PC-3 (cell line): ENCODE measurements around the gene TRMT10B. TPM values are rescaled to one million over a fixed set of nuclear protein-coding genes. Genes with fewer than 3 reads are reported as not detected.

Experiments
- ATAC-seq: fragments of 200-7000 bp; cut with Tn5 transposase; 2 replicates; pipeline ENCODE4 v1.9.1; 2020; ENCODE audit warnings: mild to moderate bottlenecking, moderate library complexity
- BruUV-seq: library from RNA; stranded (reverse); fragments of 400-500 nt; replicated peaks from 2 replicates; lab custom pipeline; 2021; lab: Mats Ljungman, UMichigan
- CTCF ChIA-PET: fragments of 300-600 bp; sonication (Branson Sonifier 250); formaldehyde crosslinking; loops from one replicate; lab custom pipeline; 2022; ENCODE audit warnings: antibody characterized with exemption; lab: Charles Lee
- POLR2A ChIA-PET: fragments of 300-600 bp; sonication (Branson Sonifier 250); formaldehyde crosslinking; loops from one replicate; lab custom pipeline; 2022; ENCODE audit warnings: antibody characterized with exemption; ENCODE audit not compliant: unreplicated experiment; lab: Charles Lee
- DNase-seq: peaks from one replicate; pipeline ENCODE4 v3.0.0-alpha.2; 2015
- H2AFZ ChIP-seq: fragments of 300-600 bp; sonication (generic); 2 replicates; pipeline ENCODE4 v1.6.0; 2016; ENCODE audit warnings: antibody characterized with exemption, low read length
- H3F3A ChIP-seq: fragments of 300-600 bp; sonication (generic); one replicate; pipeline ENCODE4 v1.6.0; 2017; ENCODE audit warnings: antibody characterized with exemption, low read length, control low read depth, mild to moderate bottlenecking; ENCODE audit not compliant: unreplicated experiment
- H3K27ac ChIP-seq: fragments of 300-600 bp; sonication (generic); 2 replicates; pipeline ENCODE4 v1.5.1; 2016; ENCODE audit warnings: mild to moderate bottlenecking, low read length
- H3K27me3 ChIP-seq: fragments of 300-600 bp; sonication (generic); 2 replicates; pipeline ENCODE4 v1.6.1; 2016; ENCODE audit warnings: low read length, mixed read lengths
- H3K36me3 ChIP-seq: fragments of 300-600 bp; sonication (generic); 2 replicates; pipeline ENCODE4 v1.6.1; 2016; ENCODE audit warnings: low read depth, mixed run types, low read length, mixed read lengths
- H3K4me1 ChIP-seq: fragments of 300-600 bp; sonication (generic); 2 replicates; pipeline ENCODE4 v1.5.1; 2016; ENCODE audit warnings: low read length; ENCODE audit not compliant: insufficient read depth
- H3K4me2 ChIP-seq: fragments of 300-600 bp; sonication (generic); 2 replicates; pipeline ENCODE4 v1.6.0; 2016; ENCODE audit warnings: low read length
- H3K4me3 ChIP-seq: fragments of 300-600 bp; sonication (generic); 2 replicates; pipeline ENCODE4 v1.5.1; 2016; ENCODE audit warnings: mild to moderate bottlenecking, low read length, mixed read lengths
- H3K79me2 ChIP-seq: fragments of 300-600 bp; sonication (generic); 2 replicates; pipeline ENCODE4 v1.6.1; 2017; ENCODE audit warnings: low read length, mixed read lengths
- H3K9ac ChIP-seq: fragments of 300-600 bp; sonication (generic); 2 replicates; pipeline ENCODE4 v1.6.0; 2016; ENCODE audit warnings: mild to moderate bottlenecking, low read length
- H3K9me2 ChIP-seq: fragments of 300-600 bp; sonication (generic); replicated peaks from 2 replicates; pipeline ENCODE4 v1.6.1; 2016; ENCODE audit warnings: mixed run types, low read length, mixed read lengths
- H3K9me3 ChIP-seq: fragments of 300-600 bp; sonication (generic); 2 replicates; pipeline ENCODE4 v1.6.1; 2016; ENCODE audit warnings: low read length, mixed read lengths
- H4K20me1 ChIP-seq: fragments of 300-600 bp; sonication (generic); 2 replicates; pipeline ENCODE4 v1.6.1; 2016; ENCODE audit warnings: low read length, mixed read lengths
- EZH2 ChIP-seq: fragments of 300-600 bp; sonication (generic); IDR thresholded peaks from one replicate; pipeline ENCODE4 v1.6.1; 2017; ENCODE audit warnings: antibody characterized with exemption, mild to moderate bottlenecking, low read length; ENCODE audit not compliant: unreplicated experiment
- EZH2phosphoT487 ChIP-seq: fragments of 300-600 bp; sonication (generic); IDR thresholded peaks from 2 replicates; pipeline ENCODE4 v1.6.1; 2018; ENCODE audit warnings: mild to moderate bottlenecking, antibody characterized with exemption, low read length, borderline replicate concordance
- intact Hi-C: fragments of 100-400 bp; cut with micrococcal nuclease; formaldehyde crosslinking; loops from 2 replicates; pipeline ENCODE4 v1.9.0; 2023
- total RNA-seq: library from RNA; depleted of rRNA; stranded (reverse); fragments of >200 nt; gene quantifications from 2 replicates; pipeline ENCODE4 v1.2.3, GENCODE V29; 2014
- TF ChIP-seq, protein P1 (sequence below): fragments of 300-600 bp; sonication (generic); conservative IDR thresholded peaks from 2 replicates; pipeline ENCODE4 v1.5.1; 2017; ENCODE audit warnings: antibody characterized with exemption, low read depth, mild to moderate bottlenecking, low read length

Gene TRMT10B
- total RNA-seq, 1 experiment from 2014 or later, result 1.1 TPM

DNA sequence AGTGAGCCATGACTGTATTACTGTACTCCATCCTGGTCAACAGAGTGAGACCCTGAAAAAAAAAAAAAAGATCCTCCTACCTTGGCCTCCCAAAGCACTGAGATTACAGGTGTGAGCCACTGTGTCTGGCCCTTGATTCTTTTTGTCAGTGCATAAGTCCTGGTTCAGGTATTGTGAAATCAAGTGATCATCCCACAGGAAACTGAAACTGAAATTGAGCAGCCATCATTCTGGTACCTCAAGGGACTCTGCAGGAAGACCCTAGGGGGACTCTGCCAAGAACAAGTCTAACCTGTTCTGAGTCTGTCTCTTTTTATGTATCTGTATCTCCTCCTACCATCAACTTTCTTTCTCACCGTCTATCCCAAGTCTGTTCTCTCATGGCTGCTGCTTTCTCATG lies 45.1 kb downstream of the TRMT10B start:
- Histone ChIP-seq H3K4me2 (no peak overlapping the region), H3K4me3 (no peak overlapping the region), H3K9ac (no peak overlapping the region), H3K9me3 (no peaks in the 10 kb centered on the region), H3F3A (no peaks in the 10 kb centered on the region), H3K36me3 (no peaks in the 10 kb centered on the region), H3K27me3 (no peaks in the 10 kb centered on the region), H3K4me1 (peaks cover 3% of the 10 kb centered on the region; the same call in 1 of the 2 replicates), H4K20me1 (peaks cover 15% of the 10 kb centered on the region), H3K9me2 (no peaks in the 10 kb centered on the region), H3K27ac (no peak overlapping the region), H3K79me2 (peaks cover 29% of the 10 kb centered on the region), H2AFZ (no peak overlapping the region)
- ATAC-seq (no peak), DNase-seq (no peak)
- BruUV-seq, result no TSS peak
- TF ChIP-seq, protein P1, sequence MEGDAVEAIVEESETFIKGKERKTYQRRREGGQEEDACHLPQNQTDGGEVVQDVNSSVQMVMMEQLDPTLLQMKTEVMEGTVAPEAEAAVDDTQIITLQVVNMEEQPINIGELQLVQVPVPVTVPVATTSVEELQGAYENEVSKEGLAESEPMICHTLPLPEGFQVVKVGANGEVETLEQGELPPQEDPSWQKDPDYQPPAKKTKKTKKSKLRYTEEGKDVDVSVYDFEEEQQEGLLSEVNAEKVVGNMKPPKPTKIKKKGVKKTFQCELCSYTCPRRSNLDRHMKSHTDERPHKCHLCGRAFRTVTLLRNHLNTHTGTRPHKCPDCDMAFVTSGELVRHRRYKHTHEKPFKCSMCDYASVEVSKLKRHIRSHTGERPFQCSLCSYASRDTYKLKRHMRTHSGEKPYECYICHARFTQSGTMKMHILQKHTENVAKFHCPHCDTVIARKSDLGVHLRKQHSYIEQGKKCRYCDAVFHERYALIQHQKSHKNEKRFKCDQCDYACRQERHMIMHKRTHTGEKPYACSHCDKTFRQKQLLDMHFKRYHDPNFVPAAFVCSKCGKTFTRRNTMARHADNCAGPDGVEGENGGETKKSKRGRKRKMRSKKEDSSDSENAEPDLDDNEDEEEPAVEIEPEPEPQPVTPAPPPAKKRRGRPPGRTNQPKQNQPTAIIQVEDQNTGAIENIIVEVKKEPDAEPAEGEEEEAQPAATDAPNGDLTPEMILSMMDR, result no peak
- no peak for TF ChIP-seq EZH2phosphoT487
- no peak for TF ChIP-seq EZH2
- intact Hi-C loops, result no loop called here
- CTCF ChIA-PET, result no interaction called here
- POLR2A ChIA-PET, result no interaction called here

DNA sequence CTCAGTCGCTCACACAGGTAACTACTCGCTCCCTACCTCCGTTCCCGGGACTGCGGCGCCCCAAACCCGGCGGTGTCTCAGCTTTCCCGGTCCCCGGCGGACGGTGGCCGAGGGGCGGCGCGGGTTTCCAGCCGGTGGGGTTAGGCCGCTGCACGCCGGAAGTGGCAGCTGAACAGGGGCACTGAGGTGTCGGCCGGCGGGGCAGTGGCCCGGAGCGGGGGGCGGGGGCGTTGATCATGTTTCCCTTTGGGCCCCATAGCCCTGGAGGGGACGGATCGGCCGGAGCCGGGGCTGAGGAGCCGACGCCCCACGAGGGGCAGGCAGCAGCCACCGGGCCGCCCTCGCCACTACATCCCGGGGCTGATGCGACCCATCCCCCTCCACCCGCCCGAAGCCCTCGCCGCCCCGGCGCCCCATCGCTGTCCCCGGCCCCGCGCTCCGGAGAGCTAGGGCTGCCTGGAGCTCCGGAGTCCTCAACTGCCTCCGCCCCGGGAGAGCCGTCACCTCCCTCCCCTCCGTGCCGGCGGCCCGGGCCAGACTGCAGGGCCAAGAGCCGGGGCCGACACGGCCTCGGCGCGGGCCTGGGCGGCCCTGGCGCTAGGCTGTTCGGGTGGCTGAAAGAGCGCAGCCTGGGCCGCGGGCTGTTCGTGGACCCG lies 47.2 kb downstream of the TRMT10B start, which contains the start of gene DCAF10:
Gene DCAF10 (plus strand): TSS at position 167 of the 656 bp plus-strand sequence. CDS start 70 bp downstream, at position 237.
- no peaks in the 10 kb centered on the region for H3K36me3 ChIP-seq
- no TSS peak for BruUV-seq
- peak; percentile 73 for DNase-seq
- no peaks in the 10 kb centered on the region for H3F3A ChIP-seq
- H3K27me3 ChIP-seq, result no peaks in the 10 kb centered on the region
- H3K4me3 ChIP-seq, result peak within 1 kb of the TSS; percentile 93
- intact Hi-C loops, result no loop called here
- no peak for TF ChIP-seq EZH2
- no peak for TF ChIP-seq EZH2phosphoT487
- TF ChIP-seq, protein P1, result no peak
- peak within 1 kb of the TSS; percentile 25 for H3K27ac ChIP-seq
- peak within 1 kb of the TSS; percentile 87 for H3K9ac ChIP-seq
- peaks cover 15% of the 10 kb centered on the region for H4K20me1 ChIP-seq
- ChIA-PET CTCF (no interaction called here), POLR2A (interaction anchor here (0.6 to 1.0 kb wide), 4 partner anchors 12 to 427 kb away, joined by 3 to 4 read pairs (median 4); partner anchors contain the start of gene EXOSC3)
- H2AFZ ChIP-seq, result peak within 1 kb of the TSS; percentile 78
- H3K9me2 ChIP-seq, result no peaks in the 10 kb centered on the region
- H3K79me2 ChIP-seq, result peaks cover 48% of the 10 kb centered on the region
- H3K4me2 ChIP-seq, result peak within 1 kb of the TSS; percentile 83
- peak; percentile 71 for ATAC-seq
- peaks cover 3% of the 10 kb centered on the region; the same call in 1 of the 2 replicates for H3K4me1 ChIP-seq
- no peaks in the 10 kb centered on the region for H3K9me3 ChIP-seq
